Neural progenitor cell (in vitro differentiated cells): ENCODE measurements around the gene RXRB. TPM values are rescaled to one million over a fixed set of nuclear protein-coding genes. Genes with fewer than 3 reads are reported as not detected.

ENCODE experiments used
- DNase-seq: peaks from one replicate; pipeline ENCODE4 v3.0.0-alpha.2; 2016; ENCODE audit warnings: low spot score
- H2AFZ ChIP-seq: fragments of 200-600 bp; sonication (generic); replicated peaks from 2 replicates; pipeline ENCODE4 v1.6.1; 2016; ENCODE audit warnings: antibody characterized with exemption
- H3F3A ChIP-seq: fragments of 200-600 bp; sonication (generic); 2 replicates; pipeline ENCODE4 v1.6.1; 2016; ENCODE audit warnings: antibody characterized with exemption, low read depth
- H3K27ac ChIP-seq: fragments of 200-600 bp; sonication (generic); 2 replicates; pipeline ENCODE4 v1.5.1; 2016; ENCODE audit warnings: mild to moderate bottlenecking
- H3K27me3 ChIP-seq: fragments of 200-600 bp; sonication (generic); 2 replicates; pipeline ENCODE4 v1.6.1; 2016; ENCODE audit warnings: mild to moderate bottlenecking, moderate library complexity
- H3K36me3 ChIP-seq: fragments of 200-600 bp; sonication (generic); 2 replicates; pipeline ENCODE4 v1.5.1; 2016
- H3K4me1 ChIP-seq: fragments of 200-600 bp; sonication (generic); 2 replicates; pipeline ENCODE4 v1.6.1; 2016; ENCODE audit warnings: mixed run types
- H3K4me2 ChIP-seq: fragments of 200-600 bp; sonication (generic); 2 replicates; pipeline ENCODE4 v1.6.1; 2016
- H3K4me3 ChIP-seq: fragments of 200-600 bp; sonication (generic); 2 replicates; pipeline ENCODE4 v1.5.1; 2016
- H3K79me2 ChIP-seq: fragments of 200-600 bp; sonication (generic); 2 replicates; pipeline ENCODE4 v1.6.1; 2016; ENCODE audit warnings: low read depth
- H3K9ac ChIP-seq: fragments of 200-600 bp; sonication (generic); 2 replicates; pipeline ENCODE4 v1.6.1; 2016
- H3K9me3 ChIP-seq: fragments of 200-600 bp; sonication (generic); 2 replicates; pipeline ENCODE4 v1.5.1; 2016; ENCODE audit warnings: low read depth
- H4K20me1 ChIP-seq: fragments of 200-600 bp; sonication (generic); 2 replicates; pipeline ENCODE4 v1.6.1; 2016; ENCODE audit warnings: low read depth
- H3K27ac Mint-ChIP-seq: 3 replicates; pipeline ENCODE4 v1.8.0; 2021; ENCODE audit warnings: mixed read lengths
- H3K27me3 Mint-ChIP-seq: 2 replicates; pipeline ENCODE4 v1.8.0; 2022; ENCODE audit warnings: low read depth, mild to moderate bottlenecking, inconsistent platforms, moderate library complexity, mixed read lengths; ENCODE audit not compliant: insufficient read depth
- H3K36me3 Mint-ChIP-seq: 3 replicates; pipeline ENCODE4 v1.8.0; 2021; ENCODE audit warnings: mixed read lengths
- H3K4me1 Mint-ChIP-seq: 3 replicates; pipeline ENCODE4 v1.8.0; 2021; ENCODE audit warnings: mixed read lengths
- H3K4me3 Mint-ChIP-seq: 3 replicates; pipeline ENCODE4 v1.8.0; 2021; ENCODE audit warnings: mild to moderate bottlenecking, moderate library complexity, mixed read lengths
- H3K9me3 Mint-ChIP-seq: 3 replicates; pipeline ENCODE4 v1.8.0; 2020; ENCODE audit warnings: mixed read lengths
- CTCF ChIP-seq: fragments of 200-600 bp; sonication (generic); IDR thresholded peaks from 2 replicates; pipeline ENCODE4 v1.5.1; 2017; ENCODE audit warnings: antibody characterized with exemption, mild to moderate bottlenecking
- EZH2 ChIP-seq: fragments of 200-600 bp; sonication (generic); IDR thresholded peaks from 2 replicates; pipeline ENCODE4 v1.6.1; 2017; ENCODE audit warnings: antibody characterized with exemption, mild to moderate bottlenecking, moderate library complexity
- EZH2phosphoT487 ChIP-seq: fragments of 200-600 bp; sonication (generic); IDR thresholded peaks from 2 replicates; pipeline ENCODE4 v1.6.1; 2017; ENCODE audit warnings: antibody characterized with exemption
- total RNA-seq: library from RNA; depleted of rRNA; stranded (reverse); fragments of >200 nt; gene quantifications from 2 replicates; pipeline ENCODE4 v1.2.3, GENCODE V29; 2015; ENCODE audit warnings: low replicate concordance

Gene RXRB
- total RNA-seq, 1 donor from 2014 or later: 10.2 TPM

- Mint-ChIP-seq H3K27me3 (peaks cover 12% of the 10 kb centered on the region), H3K36me3 (no peaks in the 10 kb centered on the region), H3K4me3 (no peak overlapping the region), H3K27ac (no peak overlapping the region), H3K9me3 (no peaks in the 10 kb centered on the region), H3K4me1 (peaks cover 16% of the 10 kb centered on the region)
- no peak for TF ChIP-seq EZH2
- no peak for TF ChIP-seq EZH2phosphoT487
- TF ChIP-seq CTCF: no peak
- H3F3A ChIP-seq: no peaks in the 10 kb centered on the region
- no peak overlapping the region for H3K4me2 ChIP-seq
- H3K27me3 ChIP-seq: peaks cover 17% of the 10 kb centered on the region
- H4K20me1 ChIP-seq: no peaks in the 10 kb centered on the region
- H3K4me3 ChIP-seq: no peak overlapping the region
- H3K27ac ChIP-seq: no peak overlapping the region
- H3K9ac ChIP-seq: no peak overlapping the region
- no peak for DNase-seq
- H3K4me1 ChIP-seq: no peaks in the 10 kb centered on the region
- H3K79me2 ChIP-seq: no peaks in the 10 kb centered on the region
- no peak overlapping the region for H2AFZ ChIP-seq
- H3K9me3 ChIP-seq: no peaks in the 10 kb centered on the region
- no peaks in the 10 kb centered on the region for H3K36me3 ChIP-seq
Observed at GRCh38 chr6:33165581-33166258, 34.7 kb downstream of the RXRB start.

DNA sequence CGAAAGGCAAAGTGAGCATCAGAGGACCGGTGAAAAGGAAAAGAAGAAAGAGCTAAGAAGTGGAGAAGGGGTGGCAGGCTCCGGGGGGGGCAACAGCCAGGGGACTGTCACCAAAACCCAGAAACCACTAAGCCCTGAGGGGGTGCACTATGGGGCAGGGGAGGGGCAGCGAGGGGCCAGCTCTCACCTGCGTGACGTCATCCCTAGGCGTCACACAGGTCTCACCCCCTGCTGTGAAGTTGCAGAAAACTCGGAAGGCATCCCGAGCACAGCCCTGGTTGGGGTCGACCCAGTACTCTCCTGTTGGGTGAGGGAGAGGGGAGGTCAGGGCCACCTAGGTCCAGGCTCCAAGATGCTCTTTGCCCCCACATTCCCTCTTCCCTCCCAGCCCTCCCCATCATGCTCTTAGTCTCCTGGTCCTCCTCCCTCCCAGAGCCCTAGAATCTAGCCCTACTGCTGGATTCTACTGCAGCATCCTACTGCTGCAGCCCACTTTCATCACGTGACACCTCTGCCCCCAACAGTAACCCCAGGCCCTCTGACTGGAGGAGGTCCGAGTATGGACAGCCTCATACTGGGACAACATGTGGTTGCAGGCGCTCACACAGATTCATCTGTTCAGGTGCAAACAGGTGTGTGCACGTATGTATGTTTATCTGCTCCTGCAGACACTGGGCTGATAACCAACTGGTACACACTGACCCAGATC lies 35.6 kb downstream of the RXRB start:
- Histone ChIP-seq H3K27me3 (peaks cover 18% of the 10 kb centered on the region), H3K4me3 (no peak overlapping the region), H3K4me2 (no peak overlapping the region), H3K9me3 (no peaks in the 10 kb centered on the region), H3K79me2 (no peaks in the 10 kb centered on the region), H3K27ac (no peak overlapping the region), H3K9ac (no peak overlapping the region), H3K36me3 (no peaks in the 10 kb centered on the region), H2AFZ (no peak overlapping the region), H3K4me1 (no peaks in the 10 kb centered on the region), H4K20me1 (no peaks in the 10 kb centered on the region), H3F3A (no peaks in the 10 kb centered on the region)
- H3K27ac Mint-ChIP-seq: peak overlapping the region; percentile 57
- DNase-seq: no peak
- no peak for TF ChIP-seq EZH2
- no peak for TF ChIP-seq CTCF
- TF ChIP-seq EZH2phosphoT487: no peak
- peaks cover 12% of the 10 kb centered on the region for H3K27me3 Mint-ChIP-seq
- H3K4me1 Mint-ChIP-seq: peaks cover 16% of the 10 kb centered on the region
- no peaks in the 10 kb centered on the region for H3K36me3 Mint-ChIP-seq
- no peaks in the 10 kb centered on the region for H3K9me3 Mint-ChIP-seq
- no peak overlapping the region for H3K4me3 Mint-ChIP-seq

- no peak overlapping the region for H3K27ac ChIP-seq
- TF ChIP-seq CTCF: no peak
- TF ChIP-seq EZH2phosphoT487: no peak
- TF ChIP-seq EZH2: no peak
- H3K27ac Mint-ChIP-seq: no peak overlapping the region
- no peaks in the 10 kb centered on the region for H3K4me1 ChIP-seq
- H3K36me3 ChIP-seq: no peaks in the 10 kb centered on the region
- no peak for DNase-seq
- peaks cover 18% of the 10 kb centered on the region for H3K27me3 ChIP-seq
- no peak overlapping the region for H3K9ac ChIP-seq
- peaks cover 12% of the 10 kb centered on the region for H3K27me3 Mint-ChIP-seq
- H3K79me2 ChIP-seq: no peaks in the 10 kb centered on the region
- H3K9me3 ChIP-seq: no peaks in the 10 kb centered on the region
- no peaks in the 10 kb centered on the region for H3F3A ChIP-seq
- no peaks in the 10 kb centered on the region for H3K36me3 Mint-ChIP-seq
- no peaks in the 10 kb centered on the region for H3K9me3 Mint-ChIP-seq
- H3K4me1 Mint-ChIP-seq: peaks cover 16% of the 10 kb centered on the region
- no peaks in the 10 kb centered on the region for H4K20me1 ChIP-seq
- H3K4me2 ChIP-seq: no peak overlapping the region
- H2AFZ ChIP-seq: no peak overlapping the region
- H3K4me3 ChIP-seq: no peak overlapping the region
- H3K4me3 Mint-ChIP-seq: no peak overlapping the region
Observed at GRCh38 chr6:33164176-33164575, 36.3 kb downstream of the RXRB start.
